ENCODE measurements around the gene FKBP2. TPM values are rescaled to one million over a fixed set of nuclear protein-coding genes. Genes with fewer than 3 reads are reported as not detected.
A peak's percentile ranks its signal among the peaks of the same experiment; 100 is the strongest.

The FKBP2 gene
- total RNA-seq, 1 donor from 2014 or later: 28.6 TPM

DNA sequence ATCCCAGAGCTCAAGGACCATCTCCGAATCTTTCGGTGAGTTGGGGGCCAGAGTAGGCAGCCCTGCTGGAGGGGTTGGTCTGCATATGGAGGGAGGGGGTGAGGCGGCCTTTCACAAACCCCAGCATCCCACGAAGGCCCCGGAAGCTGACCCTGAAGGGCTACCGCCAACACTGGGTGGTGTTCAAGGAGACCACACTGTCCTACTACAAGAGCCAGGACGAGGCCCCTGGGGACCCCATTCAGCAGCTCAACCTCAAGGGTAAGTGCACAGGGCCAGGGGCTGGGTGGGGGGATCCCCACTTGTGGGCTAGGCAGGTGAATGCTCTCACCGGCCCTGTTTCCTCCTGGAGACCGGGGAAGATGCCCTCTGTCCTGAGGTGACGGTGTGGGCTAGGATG, 21.1 kb upstream of the FKBP2 start:
- DNase-seq: no peak

DNA sequence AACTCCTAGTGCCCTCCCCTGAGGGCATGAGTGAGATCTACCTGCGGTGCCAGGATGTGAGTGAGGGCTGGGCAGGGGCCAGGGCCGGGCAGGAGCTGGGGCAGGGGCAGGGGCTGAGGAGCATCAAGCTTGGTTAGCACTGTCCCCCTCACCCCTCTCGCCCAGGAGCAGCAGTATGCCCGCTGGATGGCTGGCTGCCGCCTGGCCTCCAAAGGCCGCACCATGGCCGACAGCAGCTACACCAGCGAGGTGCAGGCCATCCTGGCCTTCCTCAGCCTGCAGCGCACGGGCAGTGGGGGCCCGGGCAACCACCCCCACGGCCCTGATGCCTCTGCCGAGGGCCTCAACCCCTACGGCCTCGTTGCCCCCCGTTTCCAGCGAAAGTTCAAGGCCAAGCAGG, 20.6 kb upstream of the FKBP2 start:
- no peak for DNase-seq

DNA sequence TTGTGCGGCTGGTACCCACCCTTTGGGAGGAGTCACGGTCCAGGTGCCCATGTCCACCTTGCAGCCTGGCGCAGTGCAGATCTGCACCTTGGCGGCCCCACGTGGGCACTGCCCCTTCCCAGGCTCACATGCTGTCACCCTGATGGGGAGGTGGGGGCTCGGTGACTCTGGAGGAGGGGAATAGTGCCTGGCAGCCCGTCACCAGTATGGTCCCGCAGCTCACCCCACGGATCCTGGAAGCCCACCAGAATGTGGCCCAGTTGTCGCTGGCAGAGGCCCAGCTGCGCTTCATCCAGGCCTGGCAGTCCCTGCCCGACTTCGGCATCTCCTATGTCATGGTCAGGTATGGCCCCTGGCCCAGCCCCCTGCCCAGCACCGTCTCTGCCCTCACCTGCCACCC, 20.1 kb upstream of the FKBP2 start:
- no peak for DNase-seq

DNA sequence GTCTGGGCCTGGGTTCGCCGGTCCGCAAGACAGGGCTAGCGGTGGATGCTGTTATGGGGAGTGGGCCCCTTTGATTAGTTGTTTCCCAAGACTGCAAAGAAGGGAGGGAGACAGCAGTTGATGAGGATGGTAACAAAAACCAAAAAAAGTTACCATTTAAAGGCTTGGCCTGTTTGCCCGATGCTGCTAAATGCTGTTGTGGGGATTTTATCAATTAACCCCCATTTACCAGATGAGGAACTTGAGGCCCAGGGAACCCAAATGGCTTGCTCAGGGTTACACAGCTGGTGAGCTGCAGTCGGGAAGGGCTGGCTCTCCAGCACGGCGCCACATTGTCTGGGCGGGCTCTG, 18.3 kb upstream of the FKBP2 start:
- DNase-seq: no peak

DNA sequence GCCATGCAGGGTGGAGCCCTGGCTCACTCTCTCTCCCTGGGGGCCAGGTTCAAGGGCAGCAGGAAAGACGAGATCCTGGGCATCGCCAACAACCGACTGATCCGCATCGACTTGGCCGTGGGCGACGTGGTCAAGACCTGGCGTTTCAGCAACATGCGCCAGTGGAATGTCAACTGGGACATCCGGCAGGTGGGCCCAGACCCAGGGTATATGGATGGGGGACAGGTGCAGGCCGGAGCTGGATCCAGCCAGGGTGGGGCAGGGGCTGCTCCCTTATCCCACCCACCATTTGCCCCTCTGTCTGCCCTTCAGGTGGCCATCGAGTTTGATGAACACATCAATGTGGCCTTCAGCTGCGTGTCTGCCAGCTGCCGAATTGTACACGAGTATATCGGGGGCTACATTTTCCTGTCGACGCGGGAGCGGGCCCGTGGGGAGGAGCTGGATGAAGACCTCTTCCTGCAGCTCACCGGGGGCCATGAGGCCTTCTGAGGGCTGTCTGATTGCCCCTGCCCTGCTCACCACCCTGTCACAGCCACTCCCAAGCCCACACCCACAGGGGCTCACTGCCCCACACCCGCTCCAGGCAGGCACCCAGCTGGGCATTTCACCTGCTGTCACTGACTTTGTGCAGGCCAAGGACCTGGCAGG, 17.8 kb upstream of the FKBP2 start:
- no peak for DNase-seq

DNA sequence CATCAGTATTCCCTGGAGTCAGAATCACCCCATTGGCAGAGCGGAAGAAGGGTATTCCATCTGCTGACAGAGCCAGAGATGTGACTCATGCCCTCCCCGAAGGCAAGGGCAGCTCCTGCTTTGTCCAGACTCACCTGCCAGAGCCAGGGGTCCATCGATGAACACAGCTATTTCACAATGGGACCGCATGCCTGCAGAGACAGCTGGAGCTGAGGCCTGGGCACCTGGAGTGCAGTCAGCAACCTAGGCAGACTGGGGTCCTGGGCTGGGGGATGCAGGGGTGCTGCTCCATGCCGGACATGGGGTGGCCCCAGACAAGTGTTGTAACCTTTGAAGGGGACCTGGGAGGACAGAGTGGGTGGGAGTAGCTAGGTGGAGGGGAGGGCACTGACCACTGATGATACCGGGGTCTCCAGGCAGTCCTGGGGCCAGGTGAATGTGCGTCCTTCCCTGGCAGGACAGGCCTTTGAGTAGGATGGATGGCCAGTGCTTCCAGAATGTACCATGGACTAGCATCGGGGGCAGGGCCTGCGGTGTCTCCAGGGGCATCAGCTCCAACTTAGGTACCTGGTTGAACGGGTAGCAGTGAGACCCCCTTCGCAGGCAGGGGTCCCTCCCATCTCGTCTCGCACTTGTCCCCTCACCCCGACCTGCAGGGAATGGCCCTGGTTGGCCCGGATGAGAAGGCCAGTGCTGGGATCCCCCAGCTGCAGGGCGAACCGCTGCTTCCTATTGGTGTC, 16.6 kb upstream of the FKBP2 start:
- no peak for DNase-seq

DNA sequence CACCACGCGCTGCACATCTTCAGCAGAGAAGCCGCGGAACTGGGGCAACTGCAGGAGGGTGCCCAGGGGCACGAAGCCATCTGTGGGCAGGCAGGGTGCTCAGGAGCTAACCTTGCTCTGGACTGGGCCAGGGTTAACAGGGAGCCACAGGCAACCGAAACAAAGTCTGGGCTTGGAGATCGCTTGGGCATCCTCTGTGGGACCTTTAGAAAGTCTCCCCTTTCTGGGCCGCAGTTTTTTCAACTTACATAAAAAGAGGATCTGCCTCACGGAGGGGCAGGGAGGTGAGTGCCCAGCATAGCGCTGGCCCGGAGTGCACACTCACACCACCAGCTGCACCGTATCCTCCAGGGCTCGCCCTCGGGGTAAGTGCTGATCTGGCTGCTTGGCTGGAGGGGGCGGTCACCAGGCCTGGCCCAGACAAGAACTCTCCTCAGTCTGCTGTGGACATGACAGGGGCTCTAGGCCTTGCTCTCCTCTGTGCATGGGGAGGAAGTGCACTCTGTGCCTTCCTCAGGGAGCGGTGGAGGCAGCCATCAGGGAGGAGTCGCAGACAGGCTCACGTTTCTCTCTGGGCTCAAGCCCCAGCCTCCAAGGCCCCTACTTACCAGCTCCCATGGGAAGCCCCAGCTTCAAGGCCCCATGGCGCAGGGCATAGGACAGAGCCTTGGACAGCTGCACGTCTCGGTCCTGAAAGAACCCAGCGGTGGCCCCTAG, 15.8 kb upstream of the FKBP2 start:
- DNase-seq: no peak

DNA sequence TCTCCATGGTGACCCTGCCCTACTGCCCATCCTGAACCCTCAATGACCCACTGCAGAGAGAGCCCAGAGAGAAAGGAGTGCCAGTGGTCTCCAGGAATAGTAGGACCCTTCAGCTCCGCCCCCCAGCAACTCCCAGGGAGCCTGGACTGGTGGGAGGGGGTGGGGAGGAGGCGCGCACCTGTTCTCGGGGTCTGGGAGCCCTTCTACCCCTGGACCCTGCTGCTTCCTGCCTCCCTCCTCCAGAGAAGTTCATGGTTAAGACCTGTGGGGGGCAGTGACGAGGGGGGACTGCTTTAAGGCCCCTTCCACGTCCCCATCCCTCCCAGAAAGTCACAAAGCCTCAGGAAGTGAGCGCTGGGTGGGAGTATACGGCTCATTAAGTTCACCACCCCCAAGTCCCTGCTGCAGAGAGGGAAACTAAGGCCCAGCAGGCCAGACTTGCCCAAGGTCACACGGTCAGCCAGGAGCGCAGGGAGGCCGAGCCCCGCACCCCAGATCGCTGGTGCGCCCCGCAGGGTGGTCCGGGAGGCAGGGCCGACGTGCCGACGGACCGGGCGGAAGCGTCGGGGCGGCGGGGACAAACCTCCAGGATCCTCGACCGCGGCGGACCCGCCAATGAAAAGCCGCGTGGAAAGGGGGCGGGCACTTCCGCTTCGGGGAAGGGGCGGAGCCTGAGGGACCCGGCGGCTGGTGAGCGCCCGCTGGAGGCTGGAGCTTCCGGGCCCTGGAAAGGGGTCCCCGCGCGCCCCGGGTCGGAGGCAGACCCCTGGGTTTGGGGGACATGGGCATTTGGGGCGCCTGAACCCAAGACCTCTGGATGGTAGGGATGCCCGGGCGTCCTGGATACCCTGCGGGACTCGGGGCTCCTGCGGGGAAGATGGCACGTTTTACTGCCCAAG, 15.0 kb upstream of the FKBP2 start, which contains the start of the genes NUDT22 and TRPT1:
Gene NUDT22 (plus strand): TSS at position 667 of the 899 bp plus-strand sequence. CDS start 379 bp downstream, outside the sequence.
Gene TRPT1 (minus strand): TSS at position 579 of the 899 bp plus-strand sequence. CDS start 326 bp downstream, at position 253.
- peak; percentile 94 for DNase-seq

DNA sequence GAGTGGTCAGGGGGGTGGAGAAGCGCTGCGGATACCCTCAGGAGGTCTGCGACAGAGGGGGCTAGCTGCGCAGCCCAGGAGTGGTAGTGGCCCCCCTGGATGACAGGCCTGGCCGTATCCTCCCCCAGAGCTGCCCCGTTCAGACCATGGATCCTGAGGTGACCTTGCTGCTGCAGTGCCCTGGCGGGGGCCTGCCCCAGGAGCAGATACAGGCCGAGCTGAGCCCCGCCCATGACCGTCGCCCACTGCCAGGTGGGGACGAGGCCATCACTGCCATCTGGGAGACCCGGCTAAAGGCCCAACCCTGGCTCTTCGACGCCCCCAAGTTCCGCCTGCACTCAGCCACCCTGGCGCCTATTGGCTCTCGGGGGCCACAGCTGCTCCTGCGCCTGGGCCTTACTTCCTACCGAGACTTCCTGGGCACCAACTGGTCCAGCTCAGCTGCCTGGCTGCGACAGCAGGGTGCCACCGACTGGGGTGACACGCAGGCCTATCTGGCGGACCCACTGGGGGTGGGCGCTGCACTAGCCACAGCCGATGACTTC, 14.3 kb upstream of the FKBP2 start:
- peak; percentile 64 for DNase-seq

DNA sequence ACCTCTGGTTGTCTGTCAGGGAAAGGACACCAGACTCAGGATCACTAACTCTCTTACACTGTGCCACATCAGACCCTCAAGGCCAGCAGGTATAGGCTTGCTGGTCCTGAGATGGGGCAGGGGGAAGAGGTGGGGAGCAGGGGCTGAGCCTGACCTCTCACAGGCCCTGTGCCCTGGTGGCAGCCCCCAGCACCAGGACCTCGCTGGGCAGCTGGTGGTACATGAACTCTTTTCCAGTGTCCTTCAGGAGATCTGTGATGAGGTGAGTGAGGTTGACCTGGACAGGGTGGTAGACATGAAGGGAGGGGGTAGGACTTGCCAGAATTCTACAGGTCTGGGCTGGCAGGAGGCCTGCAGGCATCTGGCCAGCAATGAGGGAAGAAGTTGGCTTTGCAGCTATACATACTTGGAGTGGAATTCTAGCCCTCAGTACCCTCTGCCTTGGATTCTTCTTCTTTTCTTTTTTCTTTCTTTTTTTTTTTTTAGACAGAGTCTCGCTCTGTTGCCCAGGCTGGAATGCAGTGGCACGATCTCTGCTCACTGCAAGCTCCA, 13.4 kb upstream of the FKBP2 start:
- no peak for DNase-seq

DNA sequence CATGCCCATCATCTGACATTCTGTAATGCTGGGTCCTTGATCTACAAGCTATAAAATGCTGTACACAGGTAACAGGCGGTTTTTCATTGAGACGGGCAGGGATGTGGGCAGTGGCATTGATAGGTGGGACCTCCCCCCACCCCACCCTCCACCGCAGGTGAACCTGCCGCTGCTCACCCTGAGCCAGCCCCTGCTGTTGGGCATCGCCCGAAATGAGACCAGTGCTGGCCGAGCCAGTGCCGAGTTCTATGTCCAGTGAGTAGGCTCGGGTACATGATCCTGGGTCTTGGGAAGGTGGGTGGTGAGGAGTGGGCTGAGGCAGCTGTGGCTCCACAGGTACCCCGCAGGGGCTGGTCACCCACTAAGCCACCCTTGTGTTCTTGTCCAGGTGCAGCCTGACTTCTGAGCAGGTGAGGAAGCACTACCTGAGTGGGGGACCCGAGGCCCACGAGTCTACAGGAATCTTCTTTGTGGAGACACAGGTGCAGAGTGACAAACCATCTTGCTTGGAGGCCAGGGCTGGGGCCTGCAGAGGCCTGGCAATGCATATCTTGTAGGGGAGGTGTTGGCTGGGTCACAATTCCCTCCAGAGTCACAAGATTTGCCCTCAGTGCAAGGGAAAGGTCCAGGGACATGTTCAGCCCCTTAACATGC, 11.7 kb upstream of the FKBP2 start:
- DNase-seq: no peak

DNA sequence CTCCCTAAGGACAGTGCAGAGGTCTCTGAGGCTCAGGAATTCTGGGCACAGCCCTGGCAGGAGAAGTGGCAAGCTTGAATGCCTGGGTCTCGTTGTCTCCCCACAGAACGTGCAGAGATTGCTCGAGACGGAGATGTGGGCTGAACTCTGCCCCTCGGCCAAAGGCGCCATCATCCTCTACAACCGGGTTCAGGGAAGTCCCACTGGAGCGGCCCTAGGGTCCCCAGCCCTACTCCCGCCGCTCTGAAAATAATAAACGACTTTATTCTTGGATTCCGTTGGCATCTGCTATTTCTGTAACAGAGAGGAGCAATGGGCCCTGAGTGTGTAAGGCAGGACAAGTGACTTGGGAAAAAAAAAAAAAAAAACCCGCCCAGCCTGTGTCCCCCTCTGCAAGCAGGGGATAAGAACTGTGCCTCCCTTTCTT, 11.1 kb upstream of the FKBP2 start:
- DNase-seq: no peak

DNA sequence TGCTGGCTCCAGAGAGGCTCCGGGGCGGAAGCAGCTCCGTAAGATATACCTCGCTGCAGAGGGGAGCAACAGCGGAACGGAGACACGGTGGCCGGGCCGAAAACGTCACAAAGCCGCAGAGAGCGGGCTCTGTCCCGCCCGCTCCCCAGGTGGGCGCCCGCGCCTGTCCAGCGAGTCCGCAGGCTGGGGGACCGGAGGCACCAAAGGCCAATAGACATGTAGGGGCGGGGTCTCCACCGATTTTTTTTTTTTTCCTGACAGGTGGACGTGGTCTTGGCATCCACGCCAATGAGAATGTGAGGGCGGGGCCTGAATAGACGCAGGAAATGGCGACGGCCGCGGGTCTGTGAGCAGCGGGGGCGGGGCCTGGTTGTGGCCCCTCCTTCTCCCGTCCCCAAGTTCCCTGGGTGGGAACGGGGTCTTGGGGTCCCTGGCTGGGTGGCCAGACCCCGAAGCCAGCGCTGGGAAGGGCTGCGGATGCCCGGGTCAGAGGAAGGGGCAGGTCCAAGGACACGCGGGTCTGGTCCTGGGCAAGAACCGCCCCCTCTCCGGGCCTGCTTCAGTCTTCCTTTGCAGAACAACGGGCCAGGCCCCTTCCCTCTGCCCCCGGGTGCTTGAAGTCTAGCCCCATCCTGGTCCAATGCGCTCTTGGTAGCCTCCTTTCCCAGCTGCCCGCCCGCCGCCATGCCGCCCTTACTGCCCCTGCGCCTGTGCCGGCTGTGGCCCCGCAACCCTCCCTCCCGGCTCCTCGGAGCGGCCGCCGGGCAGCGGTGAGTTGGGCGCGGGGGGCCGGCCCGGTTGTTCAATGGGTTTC, 10.5 kb upstream of the FKBP2 start, which contains the start of gene DNAJC4:
Gene DNAJC4 (plus strand): TSS at position 378 of the 814 bp plus-strand sequence. CDS start 307 bp downstream, at position 685.
- peak; percentile 98 for DNase-seq

DNA sequence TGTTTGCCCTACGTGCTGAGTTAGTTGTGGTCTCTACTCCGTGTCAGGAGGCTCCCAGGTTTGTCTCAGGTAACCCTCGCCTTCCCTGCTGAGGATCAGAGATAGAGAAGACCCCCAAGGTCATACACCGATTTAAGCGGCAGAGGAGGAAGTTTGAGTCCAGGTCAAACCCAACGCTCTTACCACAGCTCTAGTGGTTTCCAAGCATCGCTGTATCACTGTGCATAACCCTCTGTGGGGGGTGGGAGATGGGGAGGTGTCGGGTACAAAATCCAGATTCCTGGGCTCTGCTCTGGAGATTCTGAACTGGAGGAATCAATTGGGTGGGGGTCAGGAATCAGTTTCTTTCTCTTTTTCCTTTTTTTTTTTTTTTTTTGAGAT, 9.9 kb upstream of the FKBP2 start:
- no peak for DNase-seq

DNA sequence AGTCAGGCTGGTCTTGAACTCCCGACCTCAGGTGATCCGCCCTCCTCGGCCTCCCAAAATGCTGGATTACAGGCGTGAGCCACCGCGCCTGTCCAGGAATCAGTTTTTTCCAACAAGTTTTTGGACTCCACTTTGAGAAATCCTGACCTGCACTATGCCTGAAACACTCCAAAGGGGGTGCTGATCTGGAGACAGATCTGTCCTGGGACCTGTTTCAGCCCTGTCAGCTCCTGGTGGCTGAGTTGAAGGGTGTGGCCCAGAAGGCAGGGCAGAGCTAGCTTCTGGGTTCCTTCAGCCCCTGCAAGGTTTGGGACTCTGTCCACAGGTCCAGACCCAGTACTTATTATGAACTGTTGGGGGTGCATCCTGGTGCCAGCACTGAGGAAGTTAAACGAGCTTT, 9.3 kb upstream of the FKBP2 start:
- no peak for DNase-seq

DNA sequence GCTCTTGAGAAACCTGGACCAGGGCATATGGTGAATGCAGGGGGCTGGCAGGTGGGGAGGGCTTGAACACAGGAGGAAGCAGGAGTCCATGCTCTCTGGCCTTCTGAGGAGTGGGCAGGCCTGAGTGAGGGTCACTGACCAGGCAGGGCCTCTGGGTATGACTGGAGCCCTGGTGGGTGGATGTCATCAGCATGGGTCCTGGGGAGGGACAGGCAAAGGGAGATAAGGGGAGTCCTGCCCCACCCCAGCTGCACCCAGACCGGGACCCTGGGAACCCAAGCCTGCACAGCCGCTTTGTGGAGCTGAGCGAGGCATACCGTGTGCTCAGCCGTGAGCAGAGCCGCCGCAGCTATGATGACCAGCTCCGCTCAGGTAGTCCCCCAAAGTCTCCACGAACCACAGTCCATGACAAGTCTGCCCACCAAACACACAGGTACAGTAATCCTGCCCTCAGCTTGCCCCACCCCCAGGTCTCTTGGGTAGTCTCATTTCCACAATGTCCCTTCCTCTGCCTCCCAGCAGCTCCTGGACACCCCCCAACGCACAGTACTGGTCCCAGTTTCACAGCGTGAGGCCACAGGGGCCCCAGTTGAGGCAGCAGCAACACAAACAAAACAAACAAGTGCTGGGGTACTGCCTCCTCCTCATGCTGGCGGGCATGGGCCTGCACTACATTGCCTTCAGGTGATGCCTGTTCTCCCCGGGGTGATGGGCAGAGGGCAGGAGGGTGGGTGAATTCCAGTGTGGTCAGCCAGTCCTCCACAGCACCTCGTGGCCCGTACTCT, 8.5 kb upstream of the FKBP2 start:
- DNase-seq: no peak

DNA sequence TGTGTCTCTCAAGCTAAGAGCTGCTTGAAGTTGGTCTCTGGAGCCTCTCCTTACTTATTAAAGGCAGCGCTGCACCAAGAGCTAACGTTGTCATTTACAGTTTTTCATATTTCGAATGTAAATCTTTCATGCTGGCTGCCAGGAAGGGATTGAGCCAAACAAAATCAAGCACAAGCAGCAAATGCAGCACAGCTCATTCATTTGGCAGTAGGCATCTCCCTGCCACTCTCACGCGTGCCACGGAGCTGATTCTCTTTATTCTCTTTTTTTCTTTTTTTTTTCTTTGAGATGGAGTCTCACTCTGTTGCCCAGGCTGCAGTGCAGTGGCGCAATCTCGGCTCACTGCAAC, 8.0 kb upstream of the FKBP2 start:
- no peak for DNase-seq

DNA sequence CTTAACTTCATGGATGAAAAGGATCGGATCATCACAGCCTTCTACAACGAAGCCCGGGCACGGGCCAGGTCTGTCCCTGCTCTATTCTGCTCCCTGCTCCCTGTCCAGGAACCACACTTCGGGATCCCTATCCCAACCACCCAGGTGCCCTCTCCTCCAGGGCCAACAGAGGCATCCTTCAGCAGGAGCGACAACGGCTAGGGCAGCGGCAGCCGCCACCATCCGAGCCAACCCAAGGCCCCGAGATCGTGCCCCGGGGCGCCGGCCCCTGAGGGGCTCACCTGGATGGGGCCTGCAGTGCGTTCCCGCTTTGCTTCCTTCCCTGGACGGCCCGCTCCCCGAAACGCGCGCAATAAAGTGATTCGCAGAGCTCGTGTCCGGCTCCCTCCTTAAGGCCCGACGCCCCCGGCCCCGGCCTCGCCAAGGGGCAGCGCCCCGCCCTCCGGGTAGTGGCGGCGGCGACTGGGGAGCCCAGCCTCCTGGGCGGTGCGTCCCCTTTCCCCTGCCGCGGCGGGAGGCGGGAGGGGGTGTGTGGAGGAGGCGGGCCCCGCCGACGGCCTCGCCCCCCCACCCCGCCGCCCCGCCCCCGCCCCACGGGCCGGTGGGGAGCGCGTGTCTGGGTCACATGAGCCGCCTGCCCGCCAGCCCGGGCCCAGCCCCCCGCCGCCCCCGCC, 6.8 kb upstream of the FKBP2 start, which contains the start of gene VEGFB:
Gene VEGFB (plus strand): TSS at position 672 of the 674 bp plus-strand sequence. CDS start 250 bp downstream, outside the sequence.
- DNase-seq: peak; percentile 84
